Fibroblast of skin of left biceps (primary cell): ENCODE data around the gene INPP5A.

ENCODE experiments used
- DNase-seq, 2 experiments: peaks; one replicate each; pipeline ENCODE4 v3.0.0-alpha.2; 2013; ENCODE audit warnings: low read depth in 2 of 2

The INPP5A gene

DNA sequence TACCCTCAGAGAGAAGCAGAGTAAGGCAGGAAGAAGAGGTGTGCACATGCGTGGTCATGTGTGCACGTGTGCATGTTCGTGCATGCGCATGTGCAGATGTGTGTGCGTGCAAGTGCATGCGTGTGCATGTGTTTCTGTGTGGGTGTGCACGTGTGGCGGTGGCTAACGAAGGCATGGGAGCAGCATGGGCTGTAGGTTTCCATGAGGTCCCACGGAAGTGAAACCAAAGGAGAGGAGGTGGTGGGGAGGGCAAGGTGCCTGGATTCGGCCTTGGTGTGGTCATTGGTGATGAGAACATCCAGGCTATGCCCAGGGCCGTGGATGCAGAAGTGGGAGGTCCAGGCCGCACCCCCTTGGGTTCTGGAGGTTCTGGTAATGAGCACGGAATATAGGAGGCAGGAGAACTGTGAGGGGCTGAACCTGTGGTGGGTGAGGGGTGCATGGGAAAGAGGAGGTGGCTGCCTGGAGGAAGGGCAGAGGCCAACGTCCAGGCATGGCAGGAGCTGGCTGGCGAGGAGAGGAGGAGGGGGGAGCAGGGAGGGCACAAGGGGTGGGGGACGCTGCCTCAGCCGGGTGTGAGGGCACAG lies 2.4 kb upstream of the INPP5A start:
- DNase-seq, result no peak

DNA sequence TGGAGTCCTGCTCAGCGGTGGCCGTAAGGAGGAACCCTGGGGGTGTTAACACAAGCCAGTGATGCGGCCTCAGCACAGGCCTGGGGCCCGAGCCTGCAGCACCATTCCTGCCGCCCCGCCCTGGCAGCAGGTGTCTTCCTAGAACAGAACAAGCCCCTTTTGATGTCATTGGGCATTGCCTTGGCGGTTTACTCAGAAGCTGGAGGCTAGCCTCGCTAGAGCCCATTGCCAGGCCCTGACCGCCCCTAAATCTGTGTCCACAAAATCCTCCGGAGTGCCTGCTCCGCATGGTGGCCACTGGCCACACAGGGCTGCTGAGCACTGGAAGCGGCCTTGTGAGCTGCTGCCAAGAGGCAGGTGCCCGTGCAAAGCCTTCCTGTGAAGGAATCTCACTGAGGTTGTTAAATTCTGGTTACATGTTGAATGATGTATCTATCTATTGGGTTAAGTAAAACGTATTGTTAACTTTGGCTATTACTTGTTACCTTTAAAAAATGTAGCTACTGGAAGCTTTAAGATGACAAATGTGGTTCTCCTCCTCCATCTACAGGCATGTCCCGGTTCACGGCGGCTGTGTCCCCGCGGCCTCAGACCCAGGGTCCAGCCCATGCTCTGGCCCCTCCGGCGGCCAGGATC lies 1.2 kb upstream of the INPP5A start:
- DNase-seq, result no peak

DNA sequence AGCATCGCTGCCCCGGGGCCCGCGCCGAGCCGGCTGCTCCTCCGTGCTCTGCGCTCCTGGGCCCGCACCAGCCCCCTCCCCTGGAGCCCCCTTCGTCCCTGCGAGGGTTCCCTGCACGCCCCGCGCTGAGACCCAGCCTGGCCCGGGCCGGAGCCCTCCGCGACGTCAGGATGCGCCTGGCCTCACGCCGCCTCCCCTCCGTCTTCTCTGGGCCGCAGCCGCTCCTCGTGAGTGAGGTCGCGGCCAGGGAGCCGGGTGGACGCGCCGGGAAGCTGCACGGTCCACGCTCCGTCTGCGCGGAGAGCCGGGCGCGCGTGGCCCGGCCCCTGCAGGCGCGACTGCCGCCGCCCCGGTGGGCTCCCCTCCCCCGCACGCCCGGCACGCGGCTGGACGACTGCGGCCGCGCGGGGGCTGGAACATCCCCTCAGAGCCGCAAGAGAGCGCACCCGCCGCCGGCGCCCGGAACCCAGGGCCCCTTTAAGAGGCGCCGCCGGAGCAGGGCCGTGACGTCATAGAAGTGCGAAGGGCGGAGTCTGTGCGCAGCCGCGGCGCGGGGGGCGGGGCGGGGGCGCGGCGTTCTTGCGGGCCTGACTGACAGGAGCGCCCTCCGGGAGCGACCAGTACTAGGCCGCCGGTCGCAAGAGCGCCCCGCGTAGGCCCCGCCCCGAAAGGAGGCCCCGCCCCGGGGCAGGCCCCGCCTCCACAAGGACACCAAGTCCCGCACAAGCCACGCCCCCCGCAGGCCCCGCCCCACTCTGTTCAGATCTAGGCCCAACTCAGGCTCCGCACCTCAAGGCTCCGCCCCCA lies 507 bp upstream of the INPP5A start:
- DNase-seq, result peak; percentile 97 to 98

DNA sequence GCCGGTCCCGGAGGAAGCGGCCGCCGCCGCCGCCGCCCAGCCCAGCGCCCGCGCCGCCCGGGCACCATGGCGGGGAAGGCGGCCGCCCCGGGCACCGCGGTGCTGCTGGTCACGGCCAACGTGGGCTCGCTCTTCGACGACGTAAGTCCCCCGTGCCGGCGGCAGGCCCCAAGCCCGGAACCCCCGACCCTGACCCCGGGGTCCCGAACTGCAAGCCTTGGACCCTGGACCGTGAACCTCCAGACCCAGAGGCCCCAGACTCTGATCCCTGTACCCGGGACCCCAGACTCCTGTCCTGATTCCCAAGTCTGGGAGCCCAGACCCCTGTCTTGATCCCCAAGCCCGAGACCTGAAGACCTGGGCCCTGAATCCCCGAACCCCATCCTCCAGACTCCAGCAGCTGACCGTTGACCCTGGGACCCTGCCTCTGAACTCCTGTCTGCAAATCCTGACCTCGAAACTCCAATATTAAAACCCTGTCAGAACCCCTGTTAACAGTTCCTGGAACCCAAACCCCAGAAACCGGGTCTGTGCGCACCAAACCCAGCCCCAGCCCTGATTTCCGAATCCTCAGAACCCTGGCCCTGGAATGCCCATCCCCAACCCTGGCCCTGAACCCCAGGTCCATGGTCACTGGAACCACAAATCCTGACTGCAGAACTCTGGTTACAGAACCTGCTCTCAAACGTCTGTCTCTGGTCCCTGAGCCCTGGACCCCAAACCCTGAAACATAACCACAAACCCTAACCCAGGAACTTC lies 623 bp downstream of the INPP5A start:
- DNase-seq, result no peak

DNA sequence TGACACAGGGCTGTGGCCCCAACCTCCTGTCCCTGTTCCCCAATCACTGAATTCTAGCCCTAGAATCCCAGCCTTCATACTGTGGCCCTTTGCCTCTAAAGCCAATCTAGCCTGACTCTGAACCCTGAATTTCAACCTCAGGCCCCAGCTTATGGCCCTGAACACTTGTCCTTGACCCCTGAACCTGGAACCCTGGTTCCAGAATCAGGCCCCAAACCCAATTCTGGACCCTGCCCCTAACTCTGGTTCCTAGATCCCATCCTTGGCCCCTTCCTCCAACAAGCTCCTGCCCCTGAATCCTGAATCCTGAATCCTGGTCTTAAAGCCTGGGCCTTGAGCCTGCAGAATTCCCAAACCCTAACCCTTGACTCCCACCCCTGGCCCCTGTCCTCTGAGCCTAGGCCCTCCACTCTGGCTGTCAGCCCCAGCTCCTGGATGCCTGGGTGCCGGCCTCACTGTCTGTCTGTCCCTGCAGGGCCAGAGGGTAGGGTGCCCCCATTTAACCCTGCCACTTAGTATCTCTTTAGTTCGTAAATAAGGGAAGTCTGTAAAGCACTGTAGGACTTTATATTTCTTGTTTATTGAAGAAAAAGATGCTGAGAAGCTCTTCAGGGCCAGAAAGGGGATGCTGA lies 1.3 kb downstream of the INPP5A start:
- no peak for DNase-seq

DNA sequence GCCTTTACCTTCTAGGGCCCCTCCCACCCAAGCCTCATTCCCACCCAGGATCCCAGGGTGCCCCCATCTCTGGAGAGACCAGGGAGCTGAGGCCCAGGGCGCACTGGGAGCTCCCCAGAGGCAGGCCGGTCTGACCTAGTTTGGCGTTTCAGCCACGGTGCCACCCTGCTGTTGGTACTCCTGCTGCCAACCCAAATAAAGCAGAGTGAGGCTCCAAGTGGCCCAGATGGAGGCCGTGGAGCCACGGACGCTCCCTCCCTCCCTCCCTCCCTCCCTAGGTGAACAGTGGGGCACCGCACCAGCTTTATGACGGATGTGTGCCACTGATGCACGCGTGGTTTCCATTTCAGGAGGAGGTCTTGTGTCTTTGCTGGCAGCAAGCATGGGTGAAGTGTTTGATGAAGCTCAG lies 1.8 kb downstream of the INPP5A start:
- DNase-seq, result no peak

DNA sequence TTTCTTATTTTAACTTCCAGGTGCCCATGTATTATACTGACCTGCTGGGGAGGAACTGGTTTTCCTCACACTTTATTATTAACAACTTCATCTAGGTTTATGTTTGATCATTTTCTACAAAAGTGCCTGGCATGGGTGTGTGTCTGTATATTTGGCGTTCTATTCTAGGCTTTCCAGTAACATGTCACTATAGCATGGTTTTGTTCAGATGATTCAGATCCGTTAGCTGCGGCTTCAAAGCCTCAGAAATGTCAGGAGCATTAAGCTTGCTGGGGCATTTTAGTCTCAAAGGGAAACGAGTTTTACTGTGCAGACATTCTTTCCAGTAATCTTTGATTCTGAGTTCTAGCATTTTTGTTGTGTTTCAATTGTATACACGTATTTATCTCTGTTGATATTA lies 2.3 kb downstream of the INPP5A start:
- peak in 1 of 2 experiments; percentile 28 for DNase-seq

DNA sequence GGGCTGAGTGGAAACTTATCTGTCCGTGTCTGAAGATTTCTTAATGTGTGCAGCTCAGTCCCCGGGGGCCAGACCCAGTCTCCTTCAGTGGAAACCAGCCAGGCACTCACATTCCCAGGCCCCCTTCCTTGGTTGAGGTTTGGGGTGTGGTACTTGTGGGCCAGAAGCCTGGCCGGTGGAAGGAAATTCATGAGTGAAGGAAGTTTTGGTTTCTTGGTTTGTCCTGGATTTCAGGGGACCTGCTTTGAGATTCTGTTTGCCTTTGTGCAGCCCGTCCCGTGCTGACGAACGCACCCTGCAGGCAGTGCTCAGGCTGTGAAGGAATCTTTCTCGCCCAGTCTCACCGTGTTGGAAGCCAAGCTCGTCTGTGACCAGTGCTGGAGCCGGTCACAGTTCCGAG lies 2.9 kb downstream of the INPP5A start:
- DNase-seq, result no peak

DNA sequence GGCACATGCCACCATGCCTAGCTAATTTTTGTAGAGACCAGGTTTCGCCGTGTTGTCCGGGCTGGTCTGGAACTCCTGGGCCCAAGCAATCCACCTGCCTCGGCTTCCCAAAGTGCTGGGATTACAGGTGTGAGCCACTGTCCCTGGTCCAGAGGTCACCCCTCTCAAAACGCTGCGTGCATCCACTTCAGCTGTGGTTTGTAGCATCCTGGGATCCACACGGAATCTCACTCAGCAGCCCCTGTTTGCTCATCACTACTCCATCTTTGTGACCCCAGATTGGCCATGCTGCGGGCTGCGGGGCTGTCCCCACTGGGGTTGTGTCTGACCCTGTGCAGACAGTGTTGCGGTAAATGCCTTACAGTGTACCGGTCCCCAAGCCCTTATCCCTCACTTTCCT lies 3.5 kb downstream of the INPP5A start:
- DNase-seq, result no peak

DNA sequence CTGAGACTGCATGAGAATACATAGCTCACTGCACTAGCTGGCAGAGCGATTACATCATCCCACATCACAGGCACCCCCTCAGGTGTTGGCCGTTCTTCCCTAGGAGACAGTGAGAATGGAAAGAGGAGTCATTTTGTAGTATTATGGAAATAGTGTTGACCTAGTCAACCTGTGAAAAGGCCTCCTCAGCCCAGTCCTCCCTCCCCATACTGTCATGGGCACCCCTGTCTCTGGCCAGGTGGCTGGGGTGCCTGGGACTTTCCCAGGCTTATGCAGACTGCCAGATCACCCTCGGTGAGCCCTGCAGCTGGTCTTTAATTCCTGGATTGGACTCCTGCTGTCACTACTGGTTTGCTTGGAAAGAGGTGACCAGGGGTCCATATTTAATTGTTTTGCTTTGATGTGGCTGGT lies 4.0 kb downstream of the INPP5A start:
- DNase-seq, result no peak

DNA sequence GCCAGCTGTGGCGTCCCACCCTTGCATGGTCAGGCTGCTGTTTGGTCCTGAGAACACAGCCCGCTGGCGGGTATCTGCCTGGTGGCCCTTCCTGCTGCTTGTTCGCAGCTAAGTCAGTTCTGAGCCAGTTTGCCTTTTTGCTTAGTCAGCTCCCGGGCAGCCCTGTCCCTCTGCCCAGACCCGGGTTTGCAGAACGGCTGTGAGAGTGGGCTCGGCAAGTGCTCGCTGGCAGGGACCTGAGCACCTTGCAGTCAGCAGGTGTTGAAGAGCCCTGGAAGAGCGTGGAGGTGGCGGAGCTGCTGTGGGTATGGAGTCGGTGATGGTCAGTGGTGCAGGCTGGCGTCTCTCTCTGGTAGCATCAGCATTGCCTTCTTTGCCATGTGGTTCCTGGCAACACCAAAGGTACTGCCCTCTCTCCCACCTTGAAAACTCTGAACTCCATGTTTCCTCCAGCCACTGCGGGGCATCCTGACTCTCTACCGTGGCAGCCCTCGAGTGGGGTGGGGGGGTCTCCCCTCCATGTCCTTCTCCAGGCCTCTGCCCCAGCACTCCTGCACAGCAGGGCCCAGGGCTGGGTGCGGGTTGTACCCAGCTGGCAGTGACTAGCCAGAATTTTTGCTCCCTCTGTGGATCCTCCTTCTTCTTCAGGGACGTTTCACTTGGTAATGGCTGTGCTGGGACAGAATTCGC lies 4.6 kb downstream of the INPP5A start:
- no peak for DNase-seq

DNA sequence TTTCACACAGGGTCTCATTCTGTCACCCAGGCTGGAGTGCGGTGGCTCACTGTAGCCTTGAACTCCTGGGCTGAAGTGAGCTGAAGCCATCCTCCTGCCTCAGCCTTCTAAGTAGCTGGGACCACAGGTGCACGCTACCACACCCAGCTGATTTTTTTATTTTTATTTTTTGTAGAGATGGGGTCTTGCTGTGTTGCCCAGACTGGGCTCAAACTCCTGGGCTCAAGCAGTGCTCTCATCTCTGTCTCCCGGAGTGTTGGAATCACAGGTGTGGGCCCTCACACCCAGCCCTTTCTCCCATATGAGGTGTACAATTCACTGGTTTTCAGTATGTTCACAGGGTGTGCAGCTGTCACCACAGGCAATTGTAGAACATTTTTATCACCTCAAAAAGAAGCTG lies 5.2 kb downstream of the INPP5A start:
- no peak for DNase-seq

DNA sequence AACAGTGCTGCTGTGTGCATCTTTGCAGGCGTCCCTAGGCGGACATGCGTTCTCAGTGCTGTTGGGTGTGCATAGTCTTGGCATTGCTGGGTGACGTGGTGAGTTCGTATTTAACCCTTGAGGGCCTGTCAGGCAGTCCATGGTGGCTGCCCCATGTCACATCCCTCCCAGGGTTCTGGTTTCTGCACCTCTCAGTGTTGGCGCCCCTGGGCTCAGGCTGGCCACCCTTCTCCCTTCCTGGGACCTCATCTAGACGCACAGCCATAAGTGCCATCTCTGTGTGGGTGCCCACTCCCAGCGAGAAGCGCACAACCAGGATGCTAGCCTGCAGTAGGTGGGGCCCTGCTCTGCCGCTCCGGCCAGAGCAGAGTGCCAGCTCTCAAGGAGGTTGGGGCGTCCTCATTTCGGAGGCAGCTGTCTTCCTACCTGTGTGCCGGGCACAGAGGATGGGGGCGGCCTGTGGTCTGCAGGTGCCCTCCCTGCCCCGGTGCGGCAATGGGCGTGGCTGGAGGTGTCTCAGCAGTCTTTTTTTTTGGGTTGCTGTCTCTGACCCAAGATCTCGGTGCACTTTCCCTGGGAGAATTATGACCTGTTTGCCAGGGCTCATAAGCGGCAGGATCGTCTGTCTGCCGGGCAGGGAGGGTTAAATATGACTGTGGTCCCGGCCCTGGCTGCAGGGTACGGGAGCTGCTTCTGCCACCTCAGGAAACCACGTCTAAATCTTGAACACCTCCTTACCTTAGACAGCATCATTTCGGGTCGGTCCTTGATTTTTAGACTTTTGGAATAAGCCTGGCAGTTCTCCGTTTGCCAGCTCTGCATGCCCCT lies 6.5 kb downstream of the INPP5A start:
- no peak for DNase-seq

DNA sequence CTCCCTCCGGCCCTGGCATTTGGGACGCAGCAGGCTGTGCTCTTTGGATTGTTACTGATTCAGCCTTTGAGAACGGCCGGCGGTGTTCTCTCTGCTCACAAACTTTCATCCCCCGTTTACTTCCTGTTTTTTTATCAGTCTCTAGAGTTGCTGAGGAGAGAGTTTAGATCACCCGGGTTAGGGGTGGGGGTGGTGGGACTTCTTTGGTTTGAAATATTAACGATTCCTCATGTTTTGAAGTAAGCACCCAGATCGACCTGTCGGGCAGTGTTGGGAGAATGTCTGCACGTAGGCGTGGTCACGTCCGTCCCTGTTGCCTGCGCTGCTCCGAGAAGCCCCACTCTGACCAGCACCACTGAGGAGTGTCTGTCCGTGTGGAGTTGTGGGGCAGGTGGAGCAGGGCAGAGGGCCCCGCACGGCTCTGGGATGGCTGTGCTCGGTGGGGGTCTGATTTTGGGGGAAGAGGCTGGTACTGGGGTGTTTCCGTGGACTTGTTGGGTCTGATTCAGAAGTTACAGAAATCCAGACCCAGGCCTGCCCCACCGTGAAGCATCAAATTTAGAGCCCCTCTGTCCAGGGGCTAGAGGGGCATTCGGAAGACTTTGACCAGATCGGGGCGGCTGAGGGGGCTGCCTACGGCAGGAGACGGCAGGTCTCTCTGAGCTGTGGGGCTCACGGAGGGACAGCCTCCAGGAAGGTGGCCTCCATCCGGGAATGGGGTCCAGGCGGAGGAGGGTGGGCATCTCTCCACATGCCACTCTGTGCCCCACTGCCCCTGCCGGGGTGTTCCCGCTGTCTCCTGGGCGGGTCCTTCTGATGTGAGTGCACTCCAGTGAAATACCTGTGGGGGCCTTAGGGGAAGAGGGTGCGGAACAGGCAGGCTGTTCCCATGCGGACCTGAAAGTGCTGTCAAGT lies 7.4 kb downstream of the INPP5A start:
- DNase-seq, result no peak

DNA sequence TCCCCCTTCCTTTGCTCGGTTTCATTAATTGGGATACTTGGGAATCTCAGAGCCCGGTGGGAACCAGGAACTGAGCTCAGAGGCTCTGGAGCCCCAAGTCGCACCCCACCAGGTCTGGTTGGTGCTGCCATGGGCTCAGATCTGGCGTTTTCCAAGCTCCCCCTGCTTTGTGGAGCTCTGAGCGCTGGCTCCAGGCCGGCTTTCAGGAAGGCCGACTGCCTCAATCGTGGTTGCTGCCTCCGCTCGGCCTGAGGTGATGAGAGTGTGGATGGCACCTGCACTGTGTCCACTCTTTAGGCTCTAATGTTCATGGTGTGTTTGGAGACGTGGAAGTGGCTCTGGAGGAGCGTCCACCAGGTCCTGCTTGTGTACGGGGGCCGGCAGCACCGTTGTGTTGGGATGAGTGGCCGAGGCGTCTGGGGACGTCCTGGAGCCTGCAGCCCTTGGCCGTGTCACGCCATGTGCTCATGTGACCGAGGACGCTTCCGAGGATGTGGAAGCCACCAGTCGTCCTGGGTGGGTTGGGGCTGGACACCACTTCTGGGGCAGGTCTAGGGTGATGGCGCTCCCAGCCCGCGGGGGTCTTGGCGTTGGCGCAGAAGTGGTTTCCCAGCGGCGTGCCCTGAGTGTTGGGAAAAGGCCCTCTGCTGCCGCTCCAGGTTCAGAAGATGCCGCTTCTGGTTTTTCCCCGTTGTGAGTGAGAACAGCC lies 8.2 kb downstream of the INPP5A start:
- no peak for DNase-seq

DNA sequence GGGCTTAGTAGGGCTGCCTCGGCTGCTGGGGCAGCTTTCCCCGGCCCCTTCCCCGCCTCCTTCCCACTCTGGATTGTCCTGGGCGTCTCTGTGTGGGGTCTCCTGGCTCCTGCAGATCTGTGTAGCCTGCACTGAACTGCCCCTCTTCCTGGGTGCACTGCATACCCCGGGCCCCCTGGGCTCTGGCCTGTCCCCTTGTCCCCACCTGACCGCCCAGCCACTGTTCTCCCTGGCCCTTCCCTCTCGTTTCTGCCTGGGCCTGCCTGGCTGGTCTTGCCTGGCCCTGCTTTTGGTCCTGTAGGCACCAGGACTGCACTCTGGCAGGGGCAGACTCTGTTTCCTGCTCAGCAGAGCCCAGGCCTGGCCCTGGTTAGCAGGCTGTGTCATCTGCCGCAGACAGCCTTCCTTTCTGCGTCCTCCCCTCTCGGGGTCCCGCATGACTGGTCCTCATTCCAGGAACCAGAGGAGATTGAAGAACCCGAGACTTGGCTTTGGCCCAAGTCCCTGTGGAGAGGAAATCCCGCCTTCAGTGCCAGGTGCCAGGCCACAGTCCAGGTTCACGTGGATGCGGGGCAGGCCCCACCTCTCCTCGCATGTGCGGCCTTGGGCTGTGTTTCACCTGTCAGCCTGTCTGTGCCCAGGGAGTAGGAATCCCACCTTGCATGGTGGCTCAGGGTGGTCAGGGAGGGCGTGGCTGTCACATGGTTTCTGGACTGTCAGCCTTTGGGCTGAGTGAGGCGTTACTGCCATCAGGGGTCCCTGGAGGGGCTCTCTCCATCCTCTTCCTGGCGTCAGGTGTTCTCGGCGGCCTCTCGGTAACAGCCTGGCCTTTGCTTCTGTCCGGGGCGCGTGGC lies 9.2 kb downstream of the INPP5A start:
- DNase-seq, result no peak

DNA sequence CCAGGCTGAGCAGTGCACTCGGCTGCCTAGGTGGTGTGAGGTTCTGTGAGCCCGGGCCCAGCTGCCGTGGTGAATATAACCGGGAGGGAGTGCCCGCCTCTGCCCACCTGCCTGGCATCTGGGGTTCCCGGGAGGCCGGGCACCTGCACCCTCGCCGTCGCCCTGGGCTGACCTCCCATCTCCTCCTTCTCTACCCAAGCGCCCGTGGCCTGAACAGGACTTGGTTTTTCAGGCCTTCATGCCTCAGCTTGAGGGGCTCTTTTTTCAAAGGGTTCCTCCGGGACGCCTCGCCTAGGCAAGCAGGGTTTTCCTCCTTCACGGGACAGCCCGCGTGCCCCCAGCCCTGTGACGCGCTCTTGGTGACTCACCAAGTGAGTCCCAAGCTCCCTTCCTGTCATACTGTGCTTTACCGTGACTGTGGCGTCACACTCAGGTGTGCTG lies 9.9 kb downstream of the INPP5A start:
- no peak for DNase-seq
